Measurements from ENCODE around the gene ARMH4. TPM values are rescaled to one million over a fixed set of nuclear protein-coding genes. Genes with fewer than 3 reads are reported as not detected.

Gene ARMH4
- total RNA-seq, 4 donors from 2014 or later: 2.1 to 6.6 (median 3.3) TPM

DNA sequence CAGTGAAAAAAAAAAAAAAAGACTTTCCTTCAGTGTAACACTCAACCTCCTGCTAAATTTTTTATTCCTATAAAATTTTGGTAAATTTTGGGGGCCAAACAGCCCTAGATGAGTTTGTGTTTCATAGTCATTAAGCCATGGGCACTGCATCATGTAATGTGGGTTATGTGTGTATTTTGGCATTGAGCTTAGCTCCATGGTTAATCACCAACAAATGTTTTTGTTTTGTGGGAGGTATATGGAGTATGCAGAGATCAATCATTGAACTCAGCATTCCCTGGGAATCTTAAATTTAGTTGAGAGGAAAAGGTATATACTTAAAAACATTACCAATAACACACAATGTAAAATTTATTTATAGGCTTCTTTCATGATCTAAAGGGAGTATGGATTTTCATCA lies 8.5 kb upstream of the ARMH4 start:
- TF ChIP-seq, protein P1, sequence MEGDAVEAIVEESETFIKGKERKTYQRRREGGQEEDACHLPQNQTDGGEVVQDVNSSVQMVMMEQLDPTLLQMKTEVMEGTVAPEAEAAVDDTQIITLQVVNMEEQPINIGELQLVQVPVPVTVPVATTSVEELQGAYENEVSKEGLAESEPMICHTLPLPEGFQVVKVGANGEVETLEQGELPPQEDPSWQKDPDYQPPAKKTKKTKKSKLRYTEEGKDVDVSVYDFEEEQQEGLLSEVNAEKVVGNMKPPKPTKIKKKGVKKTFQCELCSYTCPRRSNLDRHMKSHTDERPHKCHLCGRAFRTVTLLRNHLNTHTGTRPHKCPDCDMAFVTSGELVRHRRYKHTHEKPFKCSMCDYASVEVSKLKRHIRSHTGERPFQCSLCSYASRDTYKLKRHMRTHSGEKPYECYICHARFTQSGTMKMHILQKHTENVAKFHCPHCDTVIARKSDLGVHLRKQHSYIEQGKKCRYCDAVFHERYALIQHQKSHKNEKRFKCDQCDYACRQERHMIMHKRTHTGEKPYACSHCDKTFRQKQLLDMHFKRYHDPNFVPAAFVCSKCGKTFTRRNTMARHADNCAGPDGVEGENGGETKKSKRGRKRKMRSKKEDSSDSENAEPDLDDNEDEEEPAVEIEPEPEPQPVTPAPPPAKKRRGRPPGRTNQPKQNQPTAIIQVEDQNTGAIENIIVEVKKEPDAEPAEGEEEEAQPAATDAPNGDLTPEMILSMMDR (IDR thresholded peaks at IDR 0.05; ENCODE audit: low read depth): no peak

DNA sequence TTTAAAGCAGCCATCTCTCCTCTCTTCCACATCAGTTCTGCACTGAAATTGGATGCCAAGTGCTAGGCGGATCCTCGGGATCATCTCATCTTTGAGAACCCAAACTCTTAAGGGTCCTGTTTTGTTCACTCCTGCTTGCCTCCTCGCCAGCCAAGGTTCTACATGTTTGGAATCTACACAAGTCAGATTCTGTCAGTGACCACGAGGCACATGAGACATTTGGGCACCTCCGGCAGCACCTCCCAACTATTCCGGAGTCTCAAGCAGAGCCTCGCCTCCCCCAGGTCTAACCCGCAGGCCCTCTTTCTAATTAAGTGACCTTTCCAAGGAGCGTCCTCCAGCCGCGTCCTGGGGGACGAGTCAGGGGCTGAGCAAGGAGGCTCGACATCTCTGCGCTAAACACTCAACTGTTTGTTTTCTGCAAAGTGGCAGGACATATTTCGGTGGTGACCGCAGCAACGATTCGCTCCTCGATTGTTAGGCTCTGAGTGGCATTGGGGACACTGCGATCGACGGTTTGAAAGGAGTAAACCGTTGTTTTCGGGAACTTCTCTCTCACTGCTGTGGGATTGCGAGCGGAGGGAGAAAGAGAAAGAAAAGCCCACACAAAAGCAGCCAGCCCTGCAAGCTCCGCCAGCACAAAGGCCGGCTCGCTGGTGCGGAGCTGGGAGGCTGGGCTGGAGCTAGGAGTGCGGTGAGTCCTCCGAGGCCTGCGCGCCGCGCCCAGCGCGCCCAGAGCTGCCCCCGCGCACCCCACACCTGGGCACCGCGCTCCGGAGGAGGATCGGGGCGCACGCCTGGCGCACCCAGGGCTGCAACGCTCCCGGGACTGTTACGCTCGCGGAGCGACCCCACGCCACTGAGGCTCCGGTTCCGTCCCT lies 640 bp downstream of the ARMH4 start:
- TF ChIP-seq, protein P1 (IDR thresholded peaks at IDR 0.05; ENCODE audit: low read depth): no peak

DNA sequence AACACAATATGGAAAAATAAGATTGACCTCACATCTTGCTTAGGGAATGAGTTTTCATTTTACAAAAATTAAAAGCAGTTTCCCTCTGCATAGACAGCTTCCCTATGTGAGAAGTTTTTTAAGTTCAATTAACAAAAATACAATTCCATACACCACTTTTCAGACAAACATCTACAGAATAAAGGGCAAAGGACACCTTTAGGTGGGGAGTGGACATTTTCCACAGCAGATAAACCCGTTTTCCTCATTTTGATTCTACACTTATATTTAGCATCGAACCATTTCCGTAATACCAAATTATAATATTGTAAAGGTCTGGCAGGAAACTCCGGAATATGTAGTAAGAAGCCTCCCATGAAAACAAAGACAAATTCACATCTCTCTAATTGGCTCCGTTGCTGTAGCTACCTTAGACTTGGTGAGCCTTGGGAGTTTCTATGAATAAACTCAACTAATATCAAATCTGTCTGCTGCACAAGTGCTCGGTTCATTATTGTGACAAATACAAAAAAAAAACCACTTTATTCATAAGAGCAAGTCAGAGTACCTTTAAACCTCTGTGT lies 1.7 kb downstream of the ARMH4 start:
- TF ChIP-seq, protein P1 (IDR thresholded peaks at IDR 0.05; ENCODE audit: low read depth): no peak

DNA sequence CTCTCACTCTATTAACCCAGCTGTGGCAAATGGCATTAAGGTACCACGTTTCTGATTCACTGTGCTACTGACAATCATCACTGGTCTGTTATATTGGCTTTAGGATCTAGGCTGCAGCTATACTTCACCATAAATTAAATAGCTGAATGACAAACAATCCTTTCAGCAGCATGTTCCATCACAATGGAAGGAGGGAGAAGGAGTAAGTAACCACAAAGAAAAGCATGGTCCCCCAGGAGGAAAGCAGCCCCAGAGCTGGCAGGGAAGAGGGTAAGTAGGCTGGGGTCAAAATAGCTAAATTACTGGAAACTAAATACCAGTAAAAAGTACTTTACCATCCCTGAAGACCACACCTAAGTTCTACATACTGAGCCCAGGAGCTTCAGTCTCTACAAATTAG lies 2.8 kb downstream of the ARMH4 start:
- TF ChIP-seq, protein P1 (IDR thresholded peaks at IDR 0.05; ENCODE audit: low read depth): no peak

DNA sequence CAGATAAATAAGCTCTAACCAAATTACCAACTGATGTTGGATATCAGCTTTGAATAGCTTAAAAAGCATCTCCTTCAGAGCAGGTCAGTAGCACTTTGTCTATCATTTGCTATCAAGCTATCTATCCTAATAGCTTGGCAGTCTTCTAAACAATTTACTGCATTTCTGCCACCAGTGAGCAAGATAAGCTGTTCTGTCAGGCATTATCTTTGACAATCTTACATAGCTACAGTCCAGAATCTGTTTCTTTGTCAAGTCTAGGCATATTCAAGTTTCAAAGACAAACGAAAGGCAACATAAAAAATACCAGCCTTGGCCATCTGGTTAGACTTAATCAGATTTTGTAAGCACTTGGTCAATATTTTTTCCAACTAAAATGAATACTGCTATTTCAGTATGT lies 5.6 kb downstream of the ARMH4 start:
- TF ChIP-seq, protein P1 (IDR thresholded peaks at IDR 0.05; ENCODE audit: low read depth): no peak

DNA sequence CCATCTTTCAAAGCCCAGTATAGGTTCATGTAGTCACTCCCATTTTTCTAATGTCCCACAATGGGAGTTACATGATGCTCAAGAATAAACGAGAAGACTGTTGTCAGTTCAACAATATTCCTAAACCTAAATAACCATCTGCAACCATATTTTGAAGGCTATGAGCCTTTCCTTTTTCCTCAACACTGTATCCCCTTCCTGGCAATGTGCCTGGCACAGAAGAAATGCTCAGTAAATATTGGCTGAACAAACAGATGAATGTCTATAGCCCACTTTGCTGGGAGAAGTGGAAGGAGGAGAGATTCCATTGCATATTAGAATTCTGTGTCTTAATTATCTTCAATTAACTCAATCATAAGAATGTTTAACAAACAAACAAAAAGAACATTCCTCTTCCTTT lies 6.1 kb downstream of the ARMH4 start:
- TF ChIP-seq, protein P1 (IDR thresholded peaks at IDR 0.05; ENCODE audit: low read depth): no peak

DNA sequence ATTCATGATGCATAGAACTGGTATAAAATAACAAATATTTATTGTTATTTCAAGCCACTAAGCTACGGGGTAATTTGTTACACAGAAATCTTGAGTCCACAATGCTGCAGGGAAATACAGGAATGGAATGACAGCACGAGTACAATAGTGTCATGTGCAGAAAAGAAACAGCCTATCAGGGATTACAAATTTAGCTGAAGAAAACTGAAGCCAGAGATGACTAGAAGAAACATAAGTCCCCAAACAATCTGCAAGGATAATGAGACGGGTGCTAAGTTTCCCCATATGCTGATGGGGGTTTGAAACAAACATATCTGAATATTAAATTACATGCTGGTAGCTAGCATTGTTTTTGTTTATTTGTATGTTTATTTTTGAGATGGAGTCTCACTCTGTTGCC lies 8.9 kb downstream of the ARMH4 start:
- TF ChIP-seq, protein P1 (IDR thresholded peaks at IDR 0.05; ENCODE audit: low read depth): no peak
